HTR-8/SVneo (cell line): ENCODE results near the gene RETREG1.

Experiments used
- DNase-seq: peaks from one replicate; pipeline ENCODE4 v3.0.0; 2011; ENCODE audit warnings: low spot score, mixed read lengths; ENCODE audit not compliant: insufficient read length
- FAIRE-seq: peaks from 2 replicates; lab custom pipeline; 2011; peaks lifted over from hg19 to GRCh38; lab: Jason Lieb, UNC

Gene RETREG1

GRCh38 chr5:16427587-16427986 is 189.2 kb downstream of the RETREG1 start:
- no peak for FAIRE-seq
- DNase-seq: no peak
